NCI-H1417 treated with DMSO at 0.1 percent for 48 hours (cell line): ENCODE data around the gene MGAT5.
A peak's percentile ranks its signal among the peaks of the same experiment; 100 is the strongest.

Source experiments
- DNase-seq: peaks from one replicate; lab custom pipeline; 2025; lab: John Stamatoyannopoulos, UW

The MGAT5 gene

GRCh38 chr2:134253117-134253704 lies 661 bp upstream of the MGAT5 start:
- no peak for DNase-seq

GRCh38 chr2:134254824-134255223 lies 952 bp downstream of the MGAT5 start:
- DNase-seq = no peak

GRCh38 chr2:134256956-134257355 lies 3.1 kb downstream of the MGAT5 start:
- no peak for DNase-seq

- no peak for DNase-seq
These were observed 3.6 kb downstream of the MGAT5 start for GRCh38 chr2:134257509-134257908.

GRCh38 chr2:134257965-134258683 lies 4.3 kb downstream of the MGAT5 start:
- no peak for DNase-seq

- DNase-seq = no peak
These were observed 5.0 kb downstream of the MGAT5 start for GRCh38 chr2:134258684-134259388.

- DNase-seq = no peak
These were observed 5.7 kb downstream of the MGAT5 start for GRCh38 chr2:134259571-134259970.

- DNase-seq = no peak
These were observed 6.1 kb downstream of the MGAT5 start for GRCh38 chr2:134259994-134260393.

GRCh38 chr2:134260713-134261112 lies 6.8 kb downstream of the MGAT5 start:
- DNase-seq = no peak

GRCh38 chr2:134261398-134262131 lies 7.7 kb downstream of the MGAT5 start:
- DNase-seq = no peak

- no peak for DNase-seq
These were observed 8.8 kb downstream of the MGAT5 start for GRCh38 chr2:134262684-134263083.

- DNase-seq = no peak
These were observed 14.4 kb downstream of the MGAT5 start for GRCh38 chr2:134268265-134268664.

GRCh38 chr2:134269230-134269629 lies 15.4 kb downstream of the MGAT5 start:
- no peak for DNase-seq

GRCh38 chr2:134269972-134270735 lies 16.3 kb downstream of the MGAT5 start:
- no peak for DNase-seq

- DNase-seq = peak; percentile 31
These were observed 17.9 kb downstream of the MGAT5 start for GRCh38 chr2:134271758-134272157.

- DNase-seq = no peak
These were observed 18.9 kb downstream of the MGAT5 start for GRCh38 chr2:134272806-134273205.

GRCh38 chr2:134273256-134273983 lies 19.5 kb downstream of the MGAT5 start:
- DNase-seq = no peak

- DNase-seq = no peak
These were observed 20.2 kb downstream of the MGAT5 start for GRCh38 chr2:134274121-134274520.

- no peak for DNase-seq
These were observed 21.4 kb downstream of the MGAT5 start for GRCh38 chr2:134275058-134275862.
